Neuronal stem cell (in vitro differentiated cells): ENCODE results near the gene VTN.

ENCODE experiments used
- DNase-seq: peaks from one replicate; pipeline ENCODE4 v3.0.0-alpha.2; 2013; ENCODE audit warnings: low spot score
- H2AFZ ChIP-seq: one replicate; pipeline ENCODE4 v1.6.1; 2013; ENCODE audit warnings: mild to moderate bottlenecking, low read length, inconsistent platforms
- H2AK5ac ChIP-seq: 2 replicates; pipeline ENCODE4 v1.6.1; 2013; ENCODE audit warnings: low read depth, mild to moderate bottlenecking, inconsistent platforms, low read length, moderate library complexity, mixed read lengths
- H2BK120ac ChIP-seq: 2 replicates; pipeline ENCODE4 v1.6.1; 2013; ENCODE audit warnings: low read depth, mild to moderate bottlenecking, inconsistent platforms, low read length, moderate library complexity, mixed read lengths
- H2BK12ac ChIP-seq: one replicate; pipeline ENCODE4 v1.6.1; 2013; ENCODE audit warnings: low read length, inconsistent platforms
- H2BK15ac ChIP-seq: 2 replicates; pipeline ENCODE4 v1.6.1; 2013; ENCODE audit warnings: mild to moderate bottlenecking, low read length, inconsistent platforms, mixed read lengths
- H2BK5ac ChIP-seq: one replicate; pipeline ENCODE4 v1.6.1; 2013; ENCODE audit warnings: inconsistent platforms, mild to moderate bottlenecking, low read length, moderate library complexity
- H3K14ac ChIP-seq: one replicate; pipeline ENCODE4 v1.6.1; 2013; ENCODE audit warnings: low read length, inconsistent platforms
- H3K18ac ChIP-seq: 2 replicates; pipeline ENCODE4 v1.6.1; 2013; ENCODE audit warnings: low read length, inconsistent platforms
- H3K23ac ChIP-seq: 2 replicates; pipeline ENCODE4 v1.6.1; 2013; ENCODE audit warnings: low read depth, mild to moderate bottlenecking, mixed read lengths, low read length, inconsistent platforms; ENCODE audit not compliant: poor library complexity
- H3K27ac ChIP-seq: replicated peaks from 3 replicates; pipeline ENCODE4 v1.5.1; 2013; ENCODE audit warnings: low read length, inconsistent platforms
- H3K27me3 ChIP-seq, 3 experiments: 2 replicates each; pipeline ENCODE4 v1.6.1; 2013; ENCODE audit warnings: low read length in 3 of 3, mild to moderate bottlenecking in 2 of 3, inconsistent platforms in 1 of 3, low read depth in 1 of 3, mixed read lengths in 1 of 3, moderate library complexity in 1 of 3; ENCODE audit not compliant: control insufficient read depth in 3 of 3, insufficient read depth in 3 of 3
- H3K36me3 ChIP-seq, 2 donors: replicated peaks in 1 of 2; 2 replicates each; pipeline ENCODE4 v1.6.1; 2013; ENCODE audit warnings: low read length in 2 of 2; ENCODE audit not compliant: control insufficient read depth in 2 of 2, insufficient read depth in 2 of 2
- H3K4ac ChIP-seq: 2 replicates; pipeline ENCODE4 v1.6.1; 2013; ENCODE audit warnings: inconsistent platforms, mild to moderate bottlenecking, low read length, moderate library complexity
- H3K4me1 ChIP-seq, 2 donors: 1 replicate in 1 of 2; 2 replicates in 1 of 2; pipeline ENCODE4 v1.6.1; 2013; ENCODE audit warnings: low read length in 2 of 2, low read depth in 1 of 2; ENCODE audit not compliant: control insufficient read depth in 2 of 2, insufficient read depth in 1 of 2
- H3K4me2 ChIP-seq: one replicate; pipeline ENCODE4 v1.6.1; 2013; ENCODE audit warnings: mild to moderate bottlenecking, low read length, inconsistent platforms; ENCODE audit not compliant: insufficient read depth, poor library complexity, severe bottlenecking
- H3K4me3 ChIP-seq, 2 donors: 2 replicates each; pipeline ENCODE4 v1.5.1; 2013; ENCODE audit warnings: low read length in 2 of 2, mild to moderate bottlenecking in 2 of 2, inconsistent platforms in 1 of 2, moderate library complexity in 1 of 2
- H3K79me1 ChIP-seq: one replicate; pipeline ENCODE4 v1.6.1; 2013; ENCODE audit warnings: low read depth, mild to moderate bottlenecking, inconsistent platforms, low read length, moderate library complexity
- H3K9ac ChIP-seq: one replicate; pipeline ENCODE4 v1.6.1; 2013; ENCODE audit warnings: mild to moderate bottlenecking, low read depth, low read length, inconsistent platforms; ENCODE audit not compliant: poor library complexity
- H3K9me3 ChIP-seq, 2 donors: replicated peaks in 1 of 2; 2 replicates each; pipeline versions ENCODE3 to v1.6.1; 2013; ENCODE audit warnings: low read length in 2 of 2, mild to moderate bottlenecking in 2 of 2, inconsistent platforms in 1 of 2, low read depth in 1 of 2, mixed read lengths in 1 of 2, moderate library complexity in 1 of 2; ENCODE audit not compliant: control insufficient read depth in 2 of 2, insufficient read depth in 1 of 2
- H4K8ac ChIP-seq: one replicate; pipeline ENCODE4 v1.6.1; 2013; ENCODE audit warnings: low read depth, mild to moderate bottlenecking, inconsistent platforms, low read length, moderate library complexity
- H4K91ac ChIP-seq: one replicate; pipeline ENCODE4 v1.6.1; 2013; ENCODE audit warnings: low read length, low read depth, mild to moderate bottlenecking, inconsistent platforms; ENCODE audit not compliant: poor library complexity
- WGBS, 2 donors: extraction: QIAGEN DNeasy Blood & Tissue Kit; methylation state at CpG; one replicate each; pipeline ENCODE4 v1.1.7; 2013; ENCODE audit warnings: missing lambda C conversion rate in 2 of 2, mixed read lengths in 1 of 2; ENCODE audit not compliant: insufficient read length in 2 of 2, insufficient replicate concordance in 1 of 2; ENCODE audit errors: extremely low coverage in 2 of 2; 5-methylcytosine and 5-hydroxymethylcytosine counted together

VTN gene

GRCh38 chr17:28412099-28412498 lies 42.0 kb upstream of the VTN start:
- no peak overlapping the region for H4K8ac ChIP-seq
- H3K14ac ChIP-seq, result no peak overlapping the region
- no peak overlapping the region for H3K27ac ChIP-seq
- WGBS, 2 donors, result no CpG with 5 or more reads among the region's 3 CpGs
- no peak overlapping the region for H3K4me2 ChIP-seq
- no peak overlapping the region for H3K4me3 ChIP-seq
- no peak overlapping the region for H2BK5ac ChIP-seq
- no peak overlapping the region for H2BK120ac ChIP-seq
- peaks cover 3 to 13% of the 10 kb centered on the region in 2 donors for H3K4me1 ChIP-seq
- H3K79me1 ChIP-seq, result no peaks in the 10 kb centered on the region
- no peak overlapping the region for H2BK15ac ChIP-seq
- H3K36me3 ChIP-seq, result no peaks in the 10 kb centered on the region
- H3K4ac ChIP-seq, result no peak overlapping the region
- H3K27me3 ChIP-seq, result peaks cover 0 to 46% (median 5%) of the 10 kb centered on the region in 3 experiments
- H3K9ac ChIP-seq, result no peak overlapping the region
- no peak overlapping the region for H2AFZ ChIP-seq
- no peak overlapping the region for H3K18ac ChIP-seq
- H2BK12ac ChIP-seq, result no peak overlapping the region
- no peak overlapping the region for H2AK5ac ChIP-seq
- DNase-seq, result no peak
- no peak overlapping the region for H4K91ac ChIP-seq
- H3K9me3 ChIP-seq, result no peaks in the 10 kb centered on the region
- H3K23ac ChIP-seq, result no peak overlapping the region

GRCh38 chr17:28407974-28408306 lies 37.8 kb upstream of the VTN start:
- Histone ChIP-seq H3K14ac (no peak overlapping the region), H3K4me1 (peaks cover 7 to 18% of the 10 kb centered on the region in 2 donors), H3K4ac (no peak overlapping the region), H3K27ac (no peak overlapping the region), H3K27me3 (peaks cover 0 to 21% (median 19%) of the 10 kb centered on the region in 3 experiments), H3K4me2 (no peak overlapping the region), H2BK5ac (no peak overlapping the region), H4K8ac (no peak overlapping the region), H3K36me3 (no peaks in the 10 kb centered on the region), H3K79me1 (no peaks in the 10 kb centered on the region), H3K18ac (no peak overlapping the region), H2BK12ac (no peak overlapping the region), H2BK120ac (no peak overlapping the region), H2BK15ac (no peak overlapping the region), H3K23ac (no peak overlapping the region), H4K91ac (no peak overlapping the region), H2AK5ac (no peak overlapping the region), H3K9me3 (no peaks in the 10 kb centered on the region), H2AFZ (peak overlapping the region; percentile 66), H3K4me3 (no peak overlapping the region), H3K9ac (no peak overlapping the region)
- WGBS, 2 donors, result no CpG with 5 or more reads among the region's 1 CpG
- no peak for DNase-seq

GRCh38 chr17:28407130-28407973 lies 37.2 kb upstream of the VTN start:
- Histone ChIP-seq H3K27ac (no peak overlapping the region), H3K14ac (no peak overlapping the region)

GRCh38 chr17:28406473-28406814 lies 36.3 kb upstream of the VTN start:
- no peak for DNase-seq
- Histone ChIP-seq H2AFZ (peak overlapping the region; percentile 99), H3K27me3 (peaks cover 0 to 19% (median 8%) of the 10 kb centered on the region in 3 experiments)

More at GRCh38 chr17:28407130-28407973, 37.2 kb upstream of the VTN start:
- Histone ChIP-seq H2AK5ac (no peak overlapping the region), H3K4ac (no peak overlapping the region), H3K23ac (no peak overlapping the region), H3K18ac (no peak overlapping the region), H3K4me3 (no peak overlapping the region), H3K4me1 (peaks cover 7 to 18% of the 10 kb centered on the region in 2 donors), H3K9ac (no peak overlapping the region), H2BK120ac (peak overlapping the region; percentile 39), H4K8ac (no peak overlapping the region), H3K27me3 (peaks cover 0 to 19% (median 15%) of the 10 kb centered on the region in 3 experiments), H2BK5ac (no peak overlapping the region), H4K91ac (no peak overlapping the region), H3K9me3 (no peaks in the 10 kb centered on the region), H2BK12ac (no peak overlapping the region), H3K36me3 (no peaks in the 10 kb centered on the region), H3K4me2 (no peak overlapping the region), H3K79me1 (no peaks in the 10 kb centered on the region), H2AFZ (peak overlapping the region; percentile 66), H2BK15ac (no peak overlapping the region)
- WGBS, 2 donors, result no CpG with 5 or more reads among the region's 5 CpGs
- no peak for DNase-seq

More at GRCh38 chr17:28406473-28406814, 36.3 kb upstream of the VTN start:
- H4K91ac ChIP-seq, result no peak overlapping the region
- WGBS, 2 donors, result no CpG with 5 or more reads among the region's 9 CpGs
- no peak overlapping the region for H2AK5ac ChIP-seq
- H2BK15ac ChIP-seq, result no peak overlapping the region
- no peak overlapping the region for H3K23ac ChIP-seq
- H3K79me1 ChIP-seq, result no peaks in the 10 kb centered on the region
- H3K4me1 ChIP-seq, result peaks cover 7 to 18% of the 10 kb centered on the region in 2 donors
- H2BK12ac ChIP-seq, result no peak overlapping the region
- H3K9me3 ChIP-seq, result no peaks in the 10 kb centered on the region
- H2BK120ac ChIP-seq, result no peak overlapping the region
- no peak overlapping the region for H3K9ac ChIP-seq
- peak overlapping the region; percentile 99 for H3K4me2 ChIP-seq
- H3K27ac ChIP-seq, result no peak overlapping the region
- H3K36me3 ChIP-seq, result no peaks in the 10 kb centered on the region
- H2BK5ac ChIP-seq, result no peak overlapping the region
- no peak overlapping the region for H3K4ac ChIP-seq
- peak overlapping the region; percentile 65 to 83 for H3K4me3 ChIP-seq
- no peak overlapping the region for H3K14ac ChIP-seq
- H3K18ac ChIP-seq, result no peak overlapping the region
- no peak overlapping the region for H4K8ac ChIP-seq
